ENCODE data around the gene CCR6.
"Not testable (repeated sequence)": the region's sequence is repeated elsewhere in the genome, so short reads cannot be mapped to it uniquely, and the experiment has no call there.

Gene CCR6

GRCh38 chr6:167168296-167168695 lies 45.4 kb downstream of the CCR6 start:
- not testable (repeated sequence) for DNase-seq (ENCODE audit: low read depth, low spot score)

GRCh38 chr6:167169867-167170266 lies 47.0 kb downstream of the CCR6 start:
- DNase-seq (ENCODE audit: low read depth, low spot score), result not testable (repeated sequence)

- not testable (repeated sequence) for DNase-seq (ENCODE audit: low read depth, low spot score)
Observed at GRCh38 chr6:167171300-167171699, 48.4 kb downstream of the CCR6 start.

GRCh38 chr6:167172011-167172410 lies 49.1 kb downstream of the CCR6 start:
- DNase-seq (ENCODE audit: low read depth, low spot score), result not testable (repeated sequence)

- DNase-seq (ENCODE audit: low read depth, low spot score), result not testable (repeated sequence)
Observed at GRCh38 chr6:167177271-167177670, 54.4 kb downstream of the CCR6 start.

GRCh38 chr6:167178896-167179655 lies 56.2 kb downstream of the CCR6 start:
- DNase-seq (ENCODE audit: low read depth, low spot score), result not testable (repeated sequence)

- DNase-seq (ENCODE audit: low read depth, low spot score), result not testable (repeated sequence)
Observed at GRCh38 chr6:167180086-167180485, 57.2 kb downstream of the CCR6 start.

GRCh38 chr6:167181351-167181750 lies 58.5 kb downstream of the CCR6 start:
- DNase-seq (ENCODE audit: low read depth, low spot score), result not testable (repeated sequence)

- not testable (repeated sequence) for DNase-seq (ENCODE audit: low read depth, low spot score)
Observed at GRCh38 chr6:167182913-167183314, 60.0 kb downstream of the CCR6 start.

GRCh38 chr6:167185101-167185500 lies 62.2 kb downstream of the CCR6 start:
- DNase-seq (ENCODE audit: low read depth, low spot score), result not testable (repeated sequence)

GRCh38 chr6:167187275-167187674 lies 64.4 kb downstream of the CCR6 start:
- not testable (repeated sequence) for DNase-seq (ENCODE audit: low read depth, low spot score)

All from activated CD4-positive, CD25-positive, alpha-beta regulatory T cell treated with anti-CD3 and anti-CD28 coated beads, Interleukin-2, amount 50 U/mL, for 16 hours (primary cell).